Thyroid gland (tissue), 4 donors: ENCODE results near the gene MYL5.

Source experiments
- CTCF ChIP-seq, 6 experiments: fragments of 200-600 bp in 3 of 6; fragments of 450-650 bp in 3 of 6; sonication (generic) in 3 of 6; IDR thresholded peaks; one replicate each; pipeline ENCODE4 v1.5.1; 2016 to 2019; ENCODE audit warnings: antibody characterized with exemption in 6 of 6, mild to moderate bottlenecking in 2 of 6, inconsistent platforms in 1 of 6, moderate library complexity in 1 of 6
- POLR2A ChIP-seq, 2 donors: fragments of 450-650 bp; IDR thresholded peaks; one replicate each; pipeline ENCODE4 v1.6.1; 2017; ENCODE audit warnings: antibody characterized with exemption in 2 of 2, mild to moderate bottlenecking in 2 of 2, moderate library complexity in 1 of 2

GRCh38 chr4:647481-647880, 26.9 kb upstream of the MYL5 start:
- TF ChIP-seq CTCF (IDR thresholded peaks at IDR 0.05) (no peak), POLR2A (IDR thresholded peaks at IDR 0.05) (no peak)
